Nephron (organoid): Measurements from ENCODE around the gene TRHDE.
"Not testable (repeated sequence)": the region's sequence is repeated elsewhere in the genome, so short reads cannot be mapped to it uniquely, and the experiment has no call there.

Source experiments
- H3K27ac Mint-ChIP-seq, 3 experiments: 2 replicates each; pipeline ENCODE4 v1.8.0; 2020; ENCODE audit warnings: mixed read lengths in 3 of 3, mild to moderate bottlenecking in 2 of 3, moderate library complexity in 1 of 3
- H3K27me3 Mint-ChIP-seq: 2 replicates; pipeline ENCODE4 v1.8.0; 2021; ENCODE audit warnings: low read depth, mild to moderate bottlenecking, moderate library complexity, mixed read lengths
- H3K36me3 Mint-ChIP-seq: 2 replicates; pipeline ENCODE4 v1.8.0; 2020; ENCODE audit warnings: low read depth, mixed read lengths
- H3K4me1 Mint-ChIP-seq: 2 replicates; pipeline ENCODE4 v1.8.0; 2020; ENCODE audit warnings: mixed read lengths
- H3K4me3 Mint-ChIP-seq, 3 experiments: 2 replicates each; pipeline ENCODE4 v1.8.0; 2020; ENCODE audit warnings: mild to moderate bottlenecking in 3 of 3, mixed read lengths in 3 of 3, moderate library complexity in 2 of 3
- H3K9me3 Mint-ChIP-seq: 2 replicates; pipeline ENCODE4 v1.8.0; 2020; ENCODE audit warnings: mixed read lengths
- CTCF ChIP-seq, 3 experiments: fragments of 200-600 bp; sonication (generic); IDR thresholded peaks; one replicate each; pipeline ENCODE4 v1.5.0; 2021; ENCODE audit warnings: antibody characterized with exemption in 3 of 3; ENCODE audit not compliant: unreplicated experiment in 3 of 3

TRHDE gene

GRCh38 chr12:72511906-72512305, 239.7 kb downstream of the TRHDE start:
- Mint-ChIP-seq H3K9me3 (no peaks in the 10 kb centered on the region), H3K27me3 (no peaks in the 10 kb centered on the region), H3K4me3 (peak overlapping the region in 2 of 3 experiments; percentile 21 to 45), H3K4me1 (peaks cover 16% of the 10 kb centered on the region), H3K36me3 (peaks cover 12% of the 10 kb centered on the region), H3K27ac (peak overlapping the region; percentile 83 to 96 (median 88))
- no peak for TF ChIP-seq CTCF (IDR thresholded peaks at IDR 0.05; ENCODE audit: unreplicated experiment in 3 of 3)

GRCh38 chr12:72520044-72520678, 248.0 kb downstream of the TRHDE start:
- H3K9me3 Mint-ChIP-seq: peaks cover 11% of the 10 kb centered on the region
- H3K27me3 Mint-ChIP-seq, H3K4me3 Mint-ChIP-seq: not testable (repeated sequence)

GRCh38 chr12:72521326-72521725, 249.2 kb downstream of the TRHDE start:
- TF ChIP-seq CTCF (IDR thresholded peaks at IDR 0.05; ENCODE audit: unreplicated experiment in 3 of 3): no peak
- no peaks in the 10 kb centered on the region for H3K4me1 Mint-ChIP-seq

More at GRCh38 chr12:72520044-72520678, 248.0 kb downstream of the TRHDE start:
- H3K36me3 Mint-ChIP-seq: peaks cover 15% of the 10 kb centered on the region
- not testable (repeated sequence) for H3K27ac Mint-ChIP-seq, H3K4me1 Mint-ChIP-seq

GRCh38 chr12:72522411-72522810, 250.2 kb downstream of the TRHDE start:
- Mint-ChIP-seq H3K27me3 (peaks cover 5% of the 10 kb centered on the region), H3K36me3 (peaks cover 15% of the 10 kb centered on the region), H3K27ac (no peak overlapping the region), H3K9me3 (peaks cover 11% of the 10 kb centered on the region), H3K4me3 (no peak overlapping the region), H3K4me1 (no peaks in the 10 kb centered on the region)
- TF ChIP-seq CTCF (IDR thresholded peaks at IDR 0.05; ENCODE audit: unreplicated experiment in 3 of 3): no peak

More at GRCh38 chr12:72521326-72521725, 249.2 kb downstream of the TRHDE start:
- no peak overlapping the region for H3K27ac Mint-ChIP-seq
- H3K4me3 Mint-ChIP-seq: no peak overlapping the region
- peaks cover 15% of the 10 kb centered on the region for H3K36me3 Mint-ChIP-seq
- H3K27me3 Mint-ChIP-seq: peaks cover 5% of the 10 kb centered on the region
- peaks cover 11% of the 10 kb centered on the region for H3K9me3 Mint-ChIP-seq

GRCh38 chr12:72523754-72524153, 251.6 kb downstream of the TRHDE start:
- no peak overlapping the region for H3K4me3 Mint-ChIP-seq
- H3K36me3 Mint-ChIP-seq: peaks cover 15% of the 10 kb centered on the region
- TF ChIP-seq CTCF (IDR thresholded peaks at IDR 0.05; ENCODE audit: unreplicated experiment in 3 of 3): no peak
- H3K27ac Mint-ChIP-seq: no peak overlapping the region
- H3K27me3 Mint-ChIP-seq: peaks cover 5% of the 10 kb centered on the region
- H3K9me3 Mint-ChIP-seq: peaks cover 11% of the 10 kb centered on the region
- no peaks in the 10 kb centered on the region for H3K4me1 Mint-ChIP-seq

- peaks cover 3% of the 10 kb centered on the region for H3K36me3 Mint-ChIP-seq
- H3K9me3 Mint-ChIP-seq: no peaks in the 10 kb centered on the region
- no peaks in the 10 kb centered on the region for H3K27me3 Mint-ChIP-seq
- H3K4me1 Mint-ChIP-seq: no peaks in the 10 kb centered on the region
- no peak for TF ChIP-seq CTCF (IDR thresholded peaks at IDR 0.05; ENCODE audit: unreplicated experiment in 3 of 3)
- no peak overlapping the region for H3K4me3 Mint-ChIP-seq
- no peak overlapping the region for H3K27ac Mint-ChIP-seq
These were observed 263.2 kb downstream of the TRHDE start for GRCh38 chr12:72535212-72535990.
